Measurements from ENCODE around the gene IFT20.

The IFT20 gene

GRCh38 chr17:28331891-28332420 is 3.3 kb downstream of the IFT20 start (continued):
- no peak for TF ChIP-seq ZNF501 (tag by site-specific recombination; IDR thresholded peaks at IDR 0.05)
- no peak for TF ChIP-seq ZBTB20 (tag by site-specific recombination; IDR thresholded peaks at IDR 0.05)
- TF ChIP-seq ZBTB8A (tag by site-specific recombination; IDR thresholded peaks at IDR 0.05) = no peak
- TF ChIP-seq ZNF366 (tag by site-specific recombination; conservative IDR thresholded peaks at IDR 0.05) = no peak

- POLR2A ChIA-PET = interaction anchor here (1.2 to 2.3 kb wide), 3 partner anchors 9 to 27 kb away, joined by 3 to 8 read pairs (median 5); partner anchors contain the start of genes POLDIP2 and TMEM97
- Histone ChIP-seq H3K4me3 (ENCODE audit: low read depth, low read length) (no peak overlapping the region), H3K27ac (ENCODE audit: extremely low read depth, low read depth, low read length) (no peak overlapping the region), H3K4me1 (ENCODE audit: control insufficient read depth, insufficient read depth, low read length) (peaks cover 8% of the 10 kb centered on the region), H3K36me3 (ENCODE audit: control insufficient read depth in 2 of 2, insufficient read depth in 1 of 2, low read length in 2 of 2) (peaks cover 38 to 62% of the 10 kb centered on the region in 2 experiments), H3K9me3 (ENCODE audit: control insufficient read depth, insufficient read depth, low read depth, low read length) (no peaks in the 10 kb centered on the region)
- CTCF ChIA-PET = interaction anchor here (0.6 kb wide), 1 partner anchor 818 kb away, joined by 3 read pairs; no protein-coding TSS in a partner anchor
- no peak for TF ChIP-seq ZNF701 (tag by site-specific recombination; IDR thresholded peaks at IDR 0.05)
- TF ChIP-seq ZFP37 (tag by site-specific recombination; IDR thresholded peaks at IDR 0.05) = no peak
- TF ChIP-seq, protein P1, sequence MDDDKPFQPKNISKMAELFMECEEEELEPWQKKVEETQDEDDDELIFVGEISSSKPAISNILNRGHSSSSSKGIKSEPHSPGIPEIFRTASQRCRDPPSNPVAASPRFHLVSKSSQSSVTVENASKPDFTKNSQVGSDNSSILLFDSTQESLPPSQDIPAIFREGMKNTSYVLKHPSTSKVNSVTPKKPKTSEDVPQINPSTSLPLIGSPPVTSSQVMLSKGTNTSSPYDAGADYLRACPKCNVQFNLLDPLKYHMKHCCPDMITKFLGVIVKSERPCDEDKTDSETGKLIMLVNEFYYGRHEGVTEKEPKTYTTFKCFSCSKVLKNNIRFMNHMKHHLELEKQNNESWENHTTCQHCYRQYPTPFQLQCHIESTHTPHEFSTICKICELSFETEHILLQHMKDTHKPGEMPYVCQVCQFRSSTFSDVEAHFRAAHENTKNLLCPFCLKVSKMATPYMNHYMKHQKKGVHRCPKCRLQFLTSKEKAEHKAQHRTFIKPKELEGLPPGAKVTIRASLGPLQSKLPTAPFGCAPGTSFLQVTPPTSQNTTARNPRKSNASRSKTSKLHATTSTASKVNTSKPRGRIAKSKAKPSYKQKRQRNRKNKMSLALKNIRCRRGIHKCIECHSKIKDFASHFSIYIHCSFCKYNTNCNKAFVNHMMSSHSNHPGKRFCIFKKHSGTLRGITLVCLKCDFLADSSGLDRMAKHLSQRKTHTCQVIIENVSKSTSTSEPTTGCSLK (tag by site-specific recombination; IDR thresholded peaks at IDR 0.05) = no peak
- TF ChIP-seq MYNN (tag by site-specific recombination; IDR thresholded peaks at IDR 0.05; ENCODE audit: borderline replicate concordance) = no peak
- no peak for TF ChIP-seq SCRT2 (tag by site-specific recombination; IDR thresholded peaks at IDR 0.05)
- TF ChIP-seq ZNF302 (tag by site-specific recombination; IDR thresholded peaks at IDR 0.05; ENCODE audit: low read depth) = no peak
- TF ChIP-seq ZBTB44 (tag by site-specific recombination; IDR thresholded peaks at IDR 0.05) = no peak
- TF ChIP-seq ZNF426 (tag by site-specific recombination; IDR thresholded peaks at IDR 0.05) = no peak
- TF ChIP-seq ZNF837 (tag by site-specific recombination; IDR thresholded peaks at IDR 0.05) = no peak
- TF ChIP-seq KLF16 (tag by site-specific recombination; IDR thresholded peaks at IDR 0.05) = no peak
- TF ChIP-seq, protein P2, sequence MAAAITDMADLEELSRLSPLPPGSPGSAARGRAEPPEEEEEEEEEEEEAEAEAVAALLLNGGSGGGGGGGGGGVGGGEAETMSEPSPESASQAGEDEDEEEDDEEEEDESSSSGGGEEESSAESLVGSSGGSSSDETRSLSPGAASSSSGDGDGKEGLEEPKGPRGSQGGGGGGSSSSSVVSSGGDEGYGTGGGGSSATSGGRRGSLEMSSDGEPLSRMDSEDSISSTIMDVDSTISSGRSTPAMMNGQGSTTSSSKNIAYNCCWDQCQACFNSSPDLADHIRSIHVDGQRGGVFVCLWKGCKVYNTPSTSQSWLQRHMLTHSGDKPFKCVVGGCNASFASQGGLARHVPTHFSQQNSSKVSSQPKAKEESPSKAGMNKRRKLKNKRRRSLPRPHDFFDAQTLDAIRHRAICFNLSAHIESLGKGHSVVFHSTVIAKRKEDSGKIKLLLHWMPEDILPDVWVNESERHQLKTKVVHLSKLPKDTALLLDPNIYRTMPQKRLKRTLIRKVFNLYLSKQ (tag by site-specific recombination; IDR thresholded peaks at IDR 0.05; ENCODE audit: borderline replicate concordance) = no peak
- no peak for TF ChIP-seq ZNF37A (tag by site-specific recombination; IDR thresholded peaks at IDR 0.05)
- no peak for TF ChIP-seq BCL11B (tag by site-specific recombination; IDR thresholded peaks at IDR 0.05; ENCODE audit: low read depth)
- no peak for TF ChIP-seq ZNF585B (tag by site-specific recombination; IDR thresholded peaks at IDR 0.05)
- no peak for TF ChIP-seq ZNF19 (tag by site-specific recombination; IDR thresholded peaks at IDR 0.05; ENCODE audit: low read depth)
- TF ChIP-seq ZNF184 (tag by site-specific recombination; IDR thresholded peaks at IDR 0.05) = no peak
- TF ChIP-seq SP7 (tag by site-specific recombination; IDR thresholded peaks at IDR 0.05) = no peak
- TF ChIP-seq ZNF292 (tag by site-specific recombination; IDR thresholded peaks at IDR 0.05; ENCODE audit: borderline replicate concordance, low read depth) = no peak
Observed at GRCh38 chr17:28330671-28331070, 4.6 kb downstream of the IFT20 start.

Measured in HEK293 (cell line).